ENCODE results near the gene PLXNA2. TPM values are rescaled to one million over a fixed set of nuclear protein-coding genes. Genes with fewer than 3 reads are reported as not detected.

The PLXNA2 gene
- total RNA-seq, 4 donors from 2014 or later = 19.8 to 41.6 (median 27.9) TPM

GRCh38 chr1:207992677-207993236 lies 251.4 kb downstream of the PLXNA2 start:
- Histone ChIP-seq H3K4me3 (no peak overlapping the region), H3K4me1 (peaks cover 0 to 5% (median 3%) of the 10 kb centered on the region in 4 donors), H3K27ac (replicated peaks in 1 of 4) (no peak overlapping the region), H3K27me3 (peaks cover 0 to 16% (median 0%) of the 10 kb centered on the region in 4 donors), H3K9me3 (peaks cover 0 to 3% (median 0%) of the 10 kb centered on the region in 4 donors), H3K36me3 (no peaks in the 10 kb centered on the region)
- DNase-seq (ENCODE audit: extremely low spot score) = no peak
- WGBS = 86% methylated on average over 5 of the region's 5 CpGs
- TF ChIP-seq, protein P1, sequence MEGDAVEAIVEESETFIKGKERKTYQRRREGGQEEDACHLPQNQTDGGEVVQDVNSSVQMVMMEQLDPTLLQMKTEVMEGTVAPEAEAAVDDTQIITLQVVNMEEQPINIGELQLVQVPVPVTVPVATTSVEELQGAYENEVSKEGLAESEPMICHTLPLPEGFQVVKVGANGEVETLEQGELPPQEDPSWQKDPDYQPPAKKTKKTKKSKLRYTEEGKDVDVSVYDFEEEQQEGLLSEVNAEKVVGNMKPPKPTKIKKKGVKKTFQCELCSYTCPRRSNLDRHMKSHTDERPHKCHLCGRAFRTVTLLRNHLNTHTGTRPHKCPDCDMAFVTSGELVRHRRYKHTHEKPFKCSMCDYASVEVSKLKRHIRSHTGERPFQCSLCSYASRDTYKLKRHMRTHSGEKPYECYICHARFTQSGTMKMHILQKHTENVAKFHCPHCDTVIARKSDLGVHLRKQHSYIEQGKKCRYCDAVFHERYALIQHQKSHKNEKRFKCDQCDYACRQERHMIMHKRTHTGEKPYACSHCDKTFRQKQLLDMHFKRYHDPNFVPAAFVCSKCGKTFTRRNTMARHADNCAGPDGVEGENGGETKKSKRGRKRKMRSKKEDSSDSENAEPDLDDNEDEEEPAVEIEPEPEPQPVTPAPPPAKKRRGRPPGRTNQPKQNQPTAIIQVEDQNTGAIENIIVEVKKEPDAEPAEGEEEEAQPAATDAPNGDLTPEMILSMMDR (IDR thresholded peaks at IDR 0.05) = no peak
- no peak for TF ChIP-seq EP300 (IDR thresholded peaks at IDR 0.05)
- TF ChIP-seq POLR2A (IDR thresholded peaks at IDR 0.05; ENCODE audit: low read depth) = no peak
- no peak for TF ChIP-seq POLR2AphosphoS5 (IDR thresholded peaks at IDR 0.05)
- intact Hi-C loops (cut with DNase I) = no loop called here

GRCh38 chr1:207991583-207992026 lies 252.6 kb downstream of the PLXNA2 start:
- H3K9me3 ChIP-seq = peaks cover 0 to 3% (median 0%) of the 10 kb centered on the region in 4 donors
- H3K4me3 ChIP-seq = no peak overlapping the region
- WGBS = 76% methylated on average over 5 of the region's 5 CpGs
- TF ChIP-seq POLR2AphosphoS5 (IDR thresholded peaks at IDR 0.05) (no peak), POLR2A (IDR thresholded peaks at IDR 0.05; ENCODE audit: low read depth) (no peak), EP300 (IDR thresholded peaks at IDR 0.05) (no peak)
- TF ChIP-seq, protein P1 (IDR thresholded peaks at IDR 0.05) = no peak
- H3K36me3 ChIP-seq = no peaks in the 10 kb centered on the region
- peaks cover 0 to 3% (median 0%) of the 10 kb centered on the region in 4 donors for H3K4me1 ChIP-seq
- H3K27me3 ChIP-seq = peaks cover 0 to 16% (median 0%) of the 10 kb centered on the region in 4 donors
- H3K27ac ChIP-seq (replicated peaks in 1 of 4) = no peak overlapping the region
- no peak for DNase-seq (ENCODE audit: extremely low spot score)
- intact Hi-C loops (cut with DNase I) = no loop called here

DNA sequence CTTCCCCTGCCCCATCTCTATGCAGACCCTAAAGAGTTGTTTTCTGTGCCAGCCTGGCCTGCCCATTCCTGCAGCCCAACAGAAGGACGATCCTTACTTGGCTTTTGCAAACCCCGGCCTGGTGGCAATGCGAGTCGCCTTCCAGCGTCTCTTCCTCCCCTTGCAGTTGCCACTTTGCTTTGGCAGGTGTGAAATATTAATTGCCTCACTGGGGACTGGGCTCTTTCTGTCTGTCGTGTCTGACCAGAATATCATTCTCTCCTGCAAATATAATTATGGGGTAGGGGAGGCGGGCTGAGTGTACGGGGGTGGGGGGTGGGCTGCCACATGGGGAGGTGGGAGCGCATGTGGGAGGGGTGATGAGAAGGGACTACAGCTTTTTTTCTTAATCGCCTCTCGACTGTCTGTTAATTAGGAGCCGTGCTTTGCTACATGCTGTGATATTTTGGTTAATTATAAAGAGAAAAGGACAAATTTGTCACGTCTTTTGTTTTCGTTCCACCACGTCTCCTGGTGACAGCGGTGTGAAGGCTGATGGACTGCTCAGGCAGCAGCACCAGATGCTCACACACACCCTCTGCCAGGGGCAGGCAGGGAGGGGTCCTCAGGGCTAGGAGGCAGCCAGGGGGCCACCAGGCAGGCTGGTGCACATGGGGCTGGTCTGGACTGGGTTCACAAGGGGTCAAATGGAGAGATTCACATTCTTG lies 253.2 kb downstream of the PLXNA2 start:
- intact Hi-C loops (cut with DNase I) = no loop called here
- Histone ChIP-seq H3K27ac (replicated peaks in 1 of 4) (no peak overlapping the region), H3K4me3 (no peak overlapping the region), H3K9me3 (peaks cover 0 to 3% (median 0%) of the 10 kb centered on the region in 4 donors), H3K4me1 (peaks cover 0 to 3% (median 0%) of the 10 kb centered on the region in 4 donors), H3K27me3 (peaks cover 0 to 16% (median 0%) of the 10 kb centered on the region in 4 donors), H3K36me3 (no peaks in the 10 kb centered on the region)
- DNase-seq (ENCODE audit: extremely low spot score) = no peak
- WGBS = 73% methylated on average over 16 of the region's 16 CpGs
- no peak for TF ChIP-seq POLR2A (IDR thresholded peaks at IDR 0.05; ENCODE audit: low read depth)
- no peak for TF ChIP-seq EP300 (IDR thresholded peaks at IDR 0.05)
- TF ChIP-seq, protein P1 (IDR thresholded peaks at IDR 0.05) = no peak
- no peak for TF ChIP-seq POLR2AphosphoS5 (IDR thresholded peaks at IDR 0.05)

DNA sequence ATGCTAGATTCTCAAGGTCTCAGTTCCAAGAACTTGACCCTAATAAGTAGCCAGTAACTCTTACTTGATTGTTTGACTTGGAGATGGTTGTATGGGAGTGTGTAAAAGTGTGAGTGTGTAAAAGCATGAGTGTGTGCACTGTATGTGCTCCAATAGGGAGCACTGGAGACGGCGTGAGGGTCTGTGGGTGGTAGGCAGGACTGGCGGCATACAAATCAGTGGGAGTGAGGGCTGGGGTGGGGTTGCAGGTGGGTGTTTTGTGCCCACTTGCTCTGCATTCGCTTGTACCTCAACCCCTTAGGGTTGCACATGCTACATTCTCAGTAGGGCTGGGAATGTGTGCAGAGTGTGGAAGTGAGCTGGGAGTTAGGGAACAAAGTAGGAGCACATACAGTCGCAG lies 253.7 kb downstream of the PLXNA2 start:
- H3K27me3 ChIP-seq = peaks cover 0 to 16% (median 0%) of the 10 kb centered on the region in 4 donors
- peaks cover 0 to 3% (median 0%) of the 10 kb centered on the region in 4 donors for H3K4me1 ChIP-seq
- H3K4me3 ChIP-seq = no peak overlapping the region
- no peak overlapping the region for H3K27ac ChIP-seq (replicated peaks in 1 of 4)
- WGBS = 90% methylated on average over 5 of the region's 5 CpGs
- DNase-seq (ENCODE audit: extremely low spot score) = no peak
- H3K36me3 ChIP-seq = no peaks in the 10 kb centered on the region
- intact Hi-C loops (cut with DNase I) = no loop called here
- TF ChIP-seq POLR2AphosphoS5 (IDR thresholded peaks at IDR 0.05) (no peak), EP300 (IDR thresholded peaks at IDR 0.05) (no peak), POLR2A (IDR thresholded peaks at IDR 0.05; ENCODE audit: low read depth) (no peak)
- TF ChIP-seq, protein P1 (IDR thresholded peaks at IDR 0.05) = no peak
- H3K9me3 ChIP-seq = peaks cover 0 to 3% (median 0%) of the 10 kb centered on the region in 4 donors
